ENCODE measurements around the gene TTLL4.

TTLL4 gene

DNA sequence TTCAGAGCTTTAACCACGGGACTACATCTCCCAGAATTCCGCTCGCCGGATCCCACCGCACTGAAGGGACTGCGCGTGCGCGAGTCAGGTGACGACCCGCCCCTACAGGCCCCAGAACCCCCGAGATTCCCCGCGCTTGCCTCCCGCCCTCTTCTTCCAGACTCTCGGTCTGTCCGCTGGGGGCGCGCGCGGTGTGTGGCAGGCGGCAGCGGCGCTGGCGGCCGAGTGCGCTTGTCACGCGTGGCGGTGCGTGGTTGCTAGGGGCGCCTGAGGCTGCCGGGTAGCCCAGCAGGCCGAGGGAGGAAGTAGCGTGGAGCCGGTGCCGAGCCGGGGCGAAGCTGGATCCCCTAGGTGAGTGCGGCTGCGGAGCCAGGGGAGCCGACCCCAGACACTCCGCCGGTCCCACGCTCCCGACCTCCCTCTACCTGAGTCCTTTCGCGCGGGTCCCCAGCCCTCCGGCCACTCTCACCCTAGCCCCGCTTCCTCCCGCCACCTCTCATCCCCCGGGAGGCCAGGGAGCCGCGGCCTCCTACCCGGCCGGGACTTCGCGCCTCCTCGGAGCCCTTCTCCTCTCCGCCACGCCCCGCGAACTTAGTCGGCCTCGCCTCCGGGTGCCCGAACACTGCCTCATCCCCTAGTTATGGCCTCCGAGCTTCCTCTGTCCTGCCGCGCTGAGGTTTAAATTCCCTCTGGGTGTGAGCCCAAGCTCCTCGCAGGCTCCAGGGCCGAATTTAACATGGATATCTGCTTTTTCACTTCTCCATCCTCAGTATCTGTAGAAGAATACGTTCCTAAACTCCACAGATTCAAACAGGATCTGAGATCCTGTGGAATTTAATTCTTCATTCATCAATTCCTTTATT is at the start of gene TTLL4:
TSS of gene TTLL4 (plus strand) at position 149 of the 863 bp plus-strand sequence. CDS start 26,842 bp downstream, outside the sequence.
- peak; percentile 86 for DNase-seq

DNA sequence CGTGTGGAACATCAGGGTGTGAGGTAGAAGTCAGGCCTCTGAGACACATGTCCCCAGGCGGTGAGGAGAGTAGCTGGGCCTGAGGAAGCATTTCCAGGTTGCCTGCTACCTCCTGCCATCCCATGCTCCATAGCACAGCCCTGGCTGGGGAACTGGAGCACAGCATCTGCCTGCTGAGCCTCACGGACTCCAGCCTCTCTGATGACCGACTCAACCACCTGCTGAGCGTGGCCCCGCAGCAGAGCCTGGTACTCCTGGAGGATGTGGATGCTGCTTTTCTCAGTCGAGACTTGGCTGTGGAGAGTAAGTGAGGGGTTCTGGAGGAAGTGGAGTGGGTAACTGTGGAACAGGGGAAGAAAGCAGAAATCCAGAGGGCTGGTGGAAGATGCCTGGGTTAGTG is 48.3 kb upstream of the TTLL4 start:
- no peak for DNase-seq

DNA sequence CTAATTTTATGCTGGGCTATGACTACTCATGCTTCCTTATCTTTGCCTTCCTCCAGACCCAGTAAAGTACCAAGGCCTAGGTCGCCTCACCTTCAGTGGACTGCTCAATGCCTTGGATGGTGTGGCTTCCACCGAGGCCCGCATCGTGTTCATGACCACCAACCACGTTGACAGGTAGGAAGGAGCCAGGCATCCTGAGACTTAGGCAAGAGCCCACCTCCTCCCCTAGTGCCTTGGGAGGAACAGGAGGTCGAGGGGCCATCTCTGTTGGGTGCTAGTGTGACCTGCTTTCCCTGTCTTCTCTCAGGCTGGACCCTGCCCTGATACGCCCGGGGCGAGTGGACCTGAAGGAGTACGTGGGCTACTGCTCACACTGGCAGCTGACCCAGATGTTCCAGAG is 47.8 kb upstream of the TTLL4 start:
- DNase-seq = no peak

- DNase-seq = no peak
These were observed 46.7 kb upstream of the TTLL4 start for GRCh38 chr2:218663901-218664300.

DNA sequence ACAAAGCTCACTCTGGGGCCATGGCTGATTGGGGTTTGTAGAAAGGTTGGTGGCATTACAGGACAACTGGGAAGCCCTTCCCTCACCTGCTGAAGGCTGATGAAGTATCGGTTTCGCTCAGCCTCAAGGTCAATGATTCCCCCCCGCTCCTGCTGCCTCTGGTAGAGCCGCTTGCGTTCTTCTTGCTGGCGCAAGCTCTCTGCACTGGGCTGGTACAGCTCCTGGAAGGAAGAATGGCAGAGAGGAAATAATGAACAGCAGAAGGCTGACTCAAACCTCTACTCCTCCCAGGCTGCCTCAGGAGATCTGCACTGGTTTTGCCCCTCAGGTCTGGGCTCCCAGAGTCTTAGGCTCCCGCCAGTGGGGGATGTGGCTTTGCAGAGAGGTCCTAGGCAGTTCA is 46.0 kb upstream of the TTLL4 start:
- no peak for DNase-seq

- no peak for DNase-seq
These were observed 39.5 kb upstream of the TTLL4 start for GRCh38 chr2:218671097-218671653.

- peak; percentile 81 for DNase-seq
These were observed 38.7 kb upstream of the TTLL4 start, which contains the start of the genes RNF25 and STK36 for GRCh38 chr2:218671654-218672566. TSS of gene RNF25 (minus strand) at chr2:218672002. CDS start at chr2:218671970, 32 bp downstream. TSS of gene STK36 (plus strand) at chr2:218672086. CDS start at chr2:218672830, 744 bp downstream.

DNA sequence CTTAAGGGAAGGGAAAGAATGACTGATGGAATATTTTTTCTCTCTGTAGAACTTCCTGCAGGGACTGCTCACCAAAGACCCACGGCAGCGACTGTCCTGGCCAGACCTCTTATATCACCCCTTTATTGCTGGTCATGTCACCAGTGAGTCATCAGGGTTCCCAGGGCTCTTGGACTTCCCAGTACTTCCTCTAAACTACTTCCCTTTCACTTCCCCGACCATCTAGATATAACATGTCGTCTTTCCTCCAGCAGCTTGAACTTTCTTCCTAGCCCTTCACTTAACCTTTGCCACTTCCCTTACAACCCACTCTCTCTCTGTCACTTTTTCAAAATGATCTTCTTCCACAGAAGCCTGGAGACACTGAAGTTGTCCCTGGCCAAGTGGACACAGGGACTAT is 31.5 kb upstream of the TTLL4 start:
- DNase-seq = no peak

- no peak for DNase-seq
These were observed 30.6 kb upstream of the TTLL4 start for GRCh38 chr2:218680061-218680460.

DNA sequence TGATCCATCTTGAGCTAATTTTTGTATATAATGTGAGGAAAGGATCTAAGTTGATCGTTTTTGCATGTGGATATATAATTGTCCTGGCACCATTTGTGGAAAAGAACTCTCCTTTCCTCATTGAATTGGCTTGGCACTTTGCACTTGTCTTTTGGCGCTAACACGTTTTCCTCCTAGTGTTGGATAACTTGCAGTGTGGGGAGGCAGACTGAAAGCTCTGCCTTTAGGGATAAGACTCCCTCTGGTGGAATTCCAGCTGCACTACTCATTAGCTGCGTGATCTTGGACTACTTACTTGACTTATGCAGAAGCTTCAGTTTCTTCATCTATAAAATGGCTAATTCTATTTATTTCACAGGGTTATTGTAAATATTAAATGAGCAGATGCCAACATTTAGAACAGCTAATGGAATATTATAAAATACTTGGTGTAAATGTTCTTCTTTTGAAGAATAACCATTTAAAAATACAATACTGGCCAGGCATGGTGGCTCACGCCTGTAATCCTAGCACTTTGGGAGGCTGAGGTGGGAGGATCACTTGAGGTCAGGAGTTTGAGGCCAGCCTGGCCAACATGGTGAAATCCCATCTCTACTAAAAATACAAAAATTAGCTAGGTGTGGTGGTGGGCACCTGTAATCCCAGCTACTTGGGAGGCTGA is 23.1 kb upstream of the TTLL4 start:
- DNase-seq = peak; percentile 68

DNA sequence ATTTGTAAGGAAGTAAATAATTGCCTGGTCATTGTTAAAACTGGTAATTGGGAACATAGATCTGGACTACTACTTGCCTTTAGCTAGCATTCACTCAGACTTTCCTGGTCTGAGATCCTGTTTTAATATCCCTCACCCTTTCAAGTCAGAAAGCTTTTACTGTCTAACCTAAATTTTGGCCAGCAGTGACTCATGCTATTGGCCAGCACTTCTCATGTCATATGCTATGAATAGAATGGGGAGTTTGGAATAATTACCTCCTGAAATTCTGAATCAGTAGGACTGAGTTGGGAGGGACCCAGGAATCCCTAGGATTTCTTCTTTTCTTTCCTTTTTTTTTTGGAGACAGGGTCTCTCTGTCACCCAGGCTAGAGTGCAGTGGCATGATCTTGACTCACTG is 19.4 kb upstream of the TTLL4 start:
- no peak for DNase-seq

GRCh38 chr2:218694405-218695145 is 16.1 kb upstream of the TTLL4 start:
- no peak for DNase-seq

DNA sequence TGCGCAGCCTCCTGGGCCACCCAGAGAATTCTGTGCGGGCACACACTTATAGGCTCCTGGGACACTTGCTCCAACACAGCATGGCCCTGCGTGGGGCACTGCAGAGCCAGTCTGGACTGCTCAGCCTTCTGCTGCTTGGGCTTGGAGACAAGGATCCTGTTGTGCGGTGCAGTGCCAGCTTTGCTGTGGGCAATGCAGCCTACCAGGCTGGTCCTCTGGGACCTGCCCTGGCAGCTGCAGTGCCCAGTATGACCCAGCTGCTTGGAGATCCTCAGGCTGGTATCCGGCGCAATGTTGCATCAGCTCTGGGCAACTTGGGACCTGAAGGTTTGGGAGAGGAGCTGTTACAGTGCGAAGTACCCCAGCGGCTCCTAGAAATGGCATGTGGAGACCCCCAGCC is 11.8 kb upstream of the TTLL4 start:
- no peak for DNase-seq

DNA sequence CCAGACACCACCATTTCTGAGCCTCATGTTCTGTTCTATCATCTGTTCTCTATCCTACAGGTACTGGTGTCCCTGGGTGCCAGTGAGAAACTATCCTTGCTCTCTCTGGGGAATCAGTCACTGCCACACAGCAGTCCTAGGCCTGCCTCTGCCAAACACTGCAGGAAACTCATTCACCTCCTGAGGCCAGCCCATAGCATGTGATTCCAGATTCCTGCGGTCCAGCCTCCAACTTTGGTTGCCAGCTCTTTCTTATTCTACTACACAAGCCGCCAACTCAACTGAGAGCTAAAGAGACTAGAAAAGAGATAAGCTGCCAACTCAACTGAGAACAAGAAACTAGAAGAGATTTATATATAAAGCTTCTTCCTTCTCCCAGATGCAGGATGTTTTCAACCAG is 8.8 kb upstream of the TTLL4 start:
- no peak for DNase-seq

GRCh38 chr2:218703341-218703740 is 7.3 kb upstream of the TTLL4 start:
- DNase-seq = no peak

DNA sequence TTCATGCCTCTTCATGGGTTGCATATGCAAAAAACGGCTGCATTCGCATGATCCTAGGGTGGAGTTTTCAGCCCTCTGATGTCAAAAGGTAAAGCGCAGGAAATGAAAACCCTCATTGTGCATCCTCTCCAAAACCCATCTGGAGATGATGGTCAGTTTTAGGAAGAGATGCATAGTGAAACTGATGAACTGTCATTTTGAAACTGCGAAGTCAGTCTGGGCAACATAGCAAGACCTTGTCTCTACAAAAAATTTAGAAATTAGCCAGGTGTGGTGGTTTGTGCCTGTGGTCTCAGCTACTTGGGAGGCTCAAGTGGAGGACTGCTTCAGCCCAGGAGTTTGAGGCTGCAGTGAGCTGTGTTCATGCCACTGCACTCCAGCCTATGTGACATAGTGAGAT is 2.5 kb upstream of the TTLL4 start:
- no peak for DNase-seq

- no peak for DNase-seq
These were observed 727 bp upstream of the TTLL4 start for GRCh38 chr2:218709908-218710307.

DNA sequence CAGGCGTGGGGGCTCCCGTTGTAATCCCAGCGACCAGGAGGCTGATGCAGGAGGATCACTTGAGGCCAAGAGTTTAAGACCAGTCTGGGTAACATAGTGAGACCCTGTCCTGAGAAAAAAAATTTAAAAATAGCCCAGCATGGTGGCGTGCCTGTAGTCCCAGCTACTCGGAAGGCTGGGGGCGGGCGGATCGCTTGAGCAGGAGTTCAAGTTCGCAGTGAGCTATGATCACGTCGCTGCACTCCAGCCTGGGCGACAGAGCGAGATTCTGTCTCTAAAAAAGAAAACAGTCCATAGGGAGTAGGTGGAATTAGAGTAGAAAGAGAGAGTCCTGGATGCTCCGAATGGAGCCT is 325 bp upstream of the TTLL4 start:
- no peak for DNase-seq

DNA sequence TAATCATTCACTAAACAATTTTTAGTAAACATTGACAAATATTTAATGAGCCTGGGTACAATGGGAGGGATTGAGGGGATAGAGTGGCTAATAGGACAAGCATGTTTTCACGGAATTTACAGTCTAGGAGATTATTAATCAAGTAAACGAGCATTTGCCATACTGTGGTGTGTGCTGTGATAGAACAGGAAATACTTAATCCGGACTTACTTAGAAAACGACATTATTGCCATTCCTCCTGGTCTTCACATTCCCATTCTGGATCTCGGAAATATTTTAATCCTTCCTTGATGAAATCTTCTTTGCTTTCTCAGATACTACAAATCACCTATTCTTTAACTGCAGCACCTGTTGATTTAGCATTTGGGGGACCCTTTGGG is 905 bp downstream of the TTLL4 start:
- DNase-seq = no peak

- no peak for DNase-seq
These were observed 3.3 kb downstream of the TTLL4 start for GRCh38 chr2:218713922-218714321.

- no peak for DNase-seq
These were observed 5.4 kb downstream of the TTLL4 start for GRCh38 chr2:218716070-218716469.

- DNase-seq = no peak
These were observed 6.6 kb downstream of the TTLL4 start for GRCh38 chr2:218717262-218717661.
